HL-60/S4 (cell line): ENCODE data around the gene ZDHHC11B.
"Not testable (repeated sequence)": the region's sequence is repeated elsewhere in the genome, so short reads cannot be mapped to it uniquely, and the experiment has no call there.

Experiments
- in situ Hi-C: fragments of 300-500 bp; cut with MboI; formaldehyde crosslinking; loops from 2 replicates; pipeline ENCODE4 v1.14.3; 2022; ENCODE audit warnings: low sequenced_read_pairs

ZDHHC11B gene

DNA sequence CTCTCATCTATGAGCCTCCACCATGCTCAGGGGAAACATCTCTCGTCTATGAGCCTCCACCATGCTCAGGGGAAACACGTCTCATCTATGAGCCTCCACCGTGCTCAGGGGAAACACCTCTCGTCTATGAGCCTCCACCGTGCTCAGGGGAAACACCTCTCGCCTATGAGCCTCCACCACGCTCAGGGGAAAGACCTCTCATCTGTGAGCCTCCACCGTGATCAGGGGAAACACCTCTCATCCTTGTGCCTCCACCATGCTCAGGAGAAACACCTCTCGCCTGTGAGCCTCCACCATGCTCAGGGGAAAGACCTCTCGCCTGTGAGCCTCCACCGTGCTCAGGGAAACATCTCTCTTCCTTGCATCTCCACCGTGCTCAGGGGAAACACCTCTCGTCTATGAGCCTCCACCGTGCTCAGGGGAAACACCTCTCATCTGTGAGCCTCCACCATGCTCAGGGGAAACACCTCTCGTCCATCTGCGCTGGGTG, 30.3 kb downstream of the ZDHHC11B start:
- in situ Hi-C loops: not testable (repeated sequence)

DNA sequence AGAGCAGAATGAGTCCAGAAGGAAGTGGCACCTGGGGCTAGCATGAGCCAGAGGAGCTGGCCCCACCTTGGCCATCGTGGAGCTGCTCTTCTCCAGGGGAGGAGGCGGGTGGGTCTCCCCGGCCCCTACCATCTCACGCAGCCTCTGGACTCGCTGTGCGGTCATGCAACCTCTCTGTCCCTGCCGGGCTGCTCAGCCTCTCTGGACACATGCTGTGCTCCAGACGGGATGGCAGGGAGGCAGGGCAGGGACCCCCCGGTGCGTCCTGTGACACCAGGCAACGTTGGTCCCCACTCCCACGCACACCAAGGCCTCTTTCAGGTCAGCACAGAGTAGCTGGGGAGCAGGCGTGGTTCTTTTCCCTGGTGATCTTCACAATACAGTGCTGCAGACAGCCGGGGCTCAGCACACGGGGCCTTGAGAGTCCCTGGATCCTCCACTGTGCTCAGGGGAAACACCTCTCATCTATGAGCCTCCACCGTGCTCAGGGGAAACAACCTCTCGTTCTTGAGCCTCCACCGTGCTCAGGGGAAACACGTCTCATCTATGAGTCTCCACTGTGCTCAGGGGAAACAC, 30.9 kb downstream of the ZDHHC11B start:
- in situ Hi-C loops: not testable (repeated sequence)

DNA sequence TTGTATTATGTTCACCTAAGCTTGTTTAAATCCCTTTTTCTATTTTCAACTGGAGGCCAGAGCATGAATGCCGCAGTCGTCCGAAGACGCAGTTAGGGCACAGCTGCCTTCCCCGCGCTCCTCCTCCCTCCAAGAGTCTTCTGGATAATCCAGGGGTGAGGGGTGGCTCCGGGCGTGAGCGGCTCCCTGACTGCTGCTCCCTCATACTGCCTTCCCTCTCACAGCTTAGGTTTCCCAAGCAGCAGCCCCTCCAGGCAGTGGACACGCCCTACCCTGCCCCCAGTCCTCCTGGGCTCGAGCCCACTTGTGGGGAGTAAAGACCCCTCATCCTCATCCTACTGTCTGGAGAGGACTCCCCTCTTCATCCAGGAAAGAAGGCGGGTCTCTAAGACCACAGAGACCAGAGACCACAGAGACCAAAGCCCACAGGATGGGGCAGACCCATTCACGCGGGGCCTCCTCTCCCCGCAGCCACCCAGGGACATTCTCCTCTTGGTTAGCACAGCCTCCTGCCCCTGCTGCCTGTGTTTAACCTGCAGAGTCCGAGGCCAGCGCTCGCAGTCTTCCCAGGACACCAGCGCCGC, 31.9 kb downstream of the ZDHHC11B start:
- in situ Hi-C loops: not testable (repeated sequence)

DNA sequence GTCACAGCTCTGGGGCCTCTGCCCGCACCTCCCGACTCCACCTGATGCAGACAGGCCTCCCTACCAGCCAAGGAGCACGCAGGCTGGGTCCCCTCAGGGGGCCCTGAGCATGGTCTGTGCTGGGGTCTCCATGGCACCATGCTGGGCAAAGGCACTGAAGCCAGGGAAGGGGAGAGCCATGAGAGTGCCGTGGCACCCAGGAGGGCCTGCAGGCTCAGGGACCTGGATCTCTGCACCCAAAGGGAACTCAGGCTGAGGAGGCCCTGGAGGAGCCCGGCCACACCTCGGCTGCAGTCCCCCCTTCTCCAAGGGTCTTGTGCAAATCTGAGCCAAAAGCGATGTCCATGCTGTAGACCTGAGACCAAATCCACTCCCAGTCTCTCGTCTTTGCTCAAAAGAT, 32.5 kb downstream of the ZDHHC11B start:
- in situ Hi-C loops: not testable (repeated sequence)

DNA sequence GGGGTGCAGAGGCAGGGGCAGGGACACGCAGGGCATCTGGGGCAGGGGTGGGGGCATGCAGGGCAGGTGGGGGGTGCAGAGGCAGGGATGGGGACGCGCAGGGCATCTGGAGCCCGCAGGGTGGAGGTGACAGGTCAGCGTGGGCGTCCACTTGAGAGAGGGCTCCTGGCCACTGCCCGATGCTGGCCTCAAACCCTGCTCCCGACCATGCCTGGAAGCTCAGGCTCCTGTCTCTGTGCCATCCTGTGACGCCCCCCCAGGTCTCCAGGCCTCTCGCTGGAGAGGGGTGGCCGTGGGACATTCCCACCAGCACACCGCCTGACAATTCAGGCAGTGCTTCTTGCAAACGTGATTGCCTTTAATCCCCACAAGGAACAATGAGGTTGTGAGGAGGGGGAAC, 33.0 kb downstream of the ZDHHC11B start:
- in situ Hi-C loops: no loop called here

DNA sequence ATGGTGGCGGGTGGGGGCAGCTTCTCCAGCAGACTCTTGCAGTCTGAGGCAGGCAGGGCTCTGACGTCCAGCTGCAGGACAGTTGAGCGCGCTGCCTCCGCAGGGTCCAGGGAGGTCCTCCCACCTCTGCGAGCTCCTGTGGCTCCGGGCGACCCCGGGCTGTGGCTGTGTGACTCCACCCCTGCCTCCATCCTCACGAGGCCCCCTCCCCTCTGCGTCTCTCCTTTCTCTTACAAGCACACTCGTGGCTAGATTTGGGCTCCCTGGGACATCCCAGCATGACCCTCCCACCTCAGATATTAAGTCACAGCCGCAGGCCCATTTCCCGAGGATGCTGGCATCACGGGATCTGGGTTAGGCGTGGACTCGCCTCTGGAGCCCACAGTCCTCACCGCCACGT, 34.3 kb downstream of the ZDHHC11B start:
- in situ Hi-C loops: not testable (repeated sequence)

DNA sequence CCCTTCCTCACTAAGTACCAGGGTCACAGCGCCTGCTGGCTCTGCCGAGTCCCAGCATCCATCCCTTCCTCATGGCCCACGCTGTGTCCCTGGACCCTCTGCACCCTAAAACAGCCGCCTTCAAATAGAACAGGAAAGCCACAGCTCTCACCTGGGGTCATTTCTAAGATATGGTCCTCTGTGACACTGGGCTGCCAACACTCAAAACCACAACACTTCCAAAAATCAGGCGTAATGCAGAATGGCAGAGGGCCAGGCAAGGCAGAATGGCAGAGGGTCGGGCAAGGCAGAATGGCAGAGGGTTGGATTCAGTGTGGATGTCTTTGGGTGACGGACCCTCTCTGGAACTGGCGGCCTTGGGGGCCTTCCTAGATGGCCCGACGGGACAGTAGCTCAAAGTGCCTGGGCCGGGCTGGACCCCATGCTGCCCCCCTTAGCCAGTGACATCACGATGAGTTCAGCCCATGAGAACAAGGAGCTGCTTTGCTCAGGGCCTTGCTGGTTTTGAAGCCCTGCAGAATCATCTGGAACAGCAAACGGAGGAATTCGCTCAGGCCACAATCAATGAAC, 35.3 kb downstream of the ZDHHC11B start:
- in situ Hi-C loops: no loop called here

DNA sequence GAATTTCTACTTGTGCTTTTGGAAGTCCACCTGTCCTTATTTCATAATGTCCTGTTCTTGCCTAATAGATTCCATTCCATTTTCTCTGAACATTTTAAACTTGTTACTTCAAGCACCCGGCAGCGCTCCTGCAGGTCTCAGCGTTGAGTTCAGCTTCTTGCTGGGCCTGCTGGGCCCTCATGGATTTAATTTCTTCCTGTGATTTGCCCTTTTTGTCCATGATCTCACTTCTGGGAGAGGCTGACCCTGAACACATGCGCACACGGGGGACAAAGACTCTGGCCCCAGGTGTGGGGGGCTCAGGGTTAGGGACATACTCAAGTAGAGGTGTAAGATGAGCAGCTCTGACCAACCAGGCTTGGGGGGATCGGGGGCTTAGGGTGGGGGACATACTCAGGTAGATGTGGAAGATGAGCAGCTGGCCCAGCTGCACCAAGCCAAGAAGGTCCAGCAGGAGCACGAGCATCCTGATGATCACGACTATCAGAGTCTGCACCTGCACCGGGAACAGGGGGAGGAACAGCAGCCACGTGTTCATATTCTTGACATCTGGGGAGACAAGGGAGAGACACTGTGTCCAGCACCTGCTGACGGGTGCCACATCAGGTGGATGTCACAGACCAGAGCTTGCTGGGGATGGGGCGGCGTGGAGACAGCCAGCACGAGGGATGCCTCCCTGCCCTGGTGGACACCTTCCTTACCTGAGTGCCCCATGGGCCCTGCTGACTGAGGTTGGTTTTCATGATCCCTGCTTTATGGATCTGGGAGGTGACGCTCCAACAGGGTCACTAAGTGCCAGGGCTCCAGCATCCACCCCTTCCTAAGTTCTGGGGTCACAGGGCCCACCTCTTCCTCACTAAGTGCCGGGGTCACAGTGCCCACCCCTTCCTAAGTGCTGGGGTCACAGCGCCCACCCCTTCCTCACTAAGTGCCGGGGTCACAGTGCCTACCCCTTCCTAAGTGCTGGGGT, 36.2 kb downstream of the ZDHHC11B start:
- in situ Hi-C loops: not testable (repeated sequence)

DNA sequence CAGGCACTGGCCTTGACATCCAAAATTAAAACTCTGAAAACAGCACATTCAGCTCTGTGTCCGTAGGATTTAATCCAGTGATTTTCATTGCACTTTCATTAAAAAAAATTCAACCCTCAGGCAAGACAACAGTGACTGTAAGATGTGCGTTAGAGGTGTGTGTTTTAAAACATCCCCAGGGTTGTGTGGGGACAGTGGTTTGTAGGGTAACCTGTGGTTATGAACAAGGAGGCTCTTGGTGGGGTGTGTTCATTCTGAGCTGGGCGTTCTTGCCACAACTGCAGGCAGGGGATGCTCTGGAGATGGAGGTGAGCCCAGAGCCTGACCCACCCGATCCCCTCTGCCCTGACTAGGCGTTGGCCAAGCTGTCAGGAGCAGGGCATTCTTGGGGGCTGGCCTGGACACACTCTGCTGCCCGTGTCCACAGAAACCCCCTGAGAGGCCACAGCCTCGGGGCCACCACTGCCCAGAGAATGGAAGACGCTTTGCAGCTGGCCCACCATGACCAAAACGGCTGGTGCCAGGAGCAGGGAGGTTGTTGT, 37.2 kb downstream of the ZDHHC11B start:
- in situ Hi-C loops: not testable (repeated sequence)

DNA sequence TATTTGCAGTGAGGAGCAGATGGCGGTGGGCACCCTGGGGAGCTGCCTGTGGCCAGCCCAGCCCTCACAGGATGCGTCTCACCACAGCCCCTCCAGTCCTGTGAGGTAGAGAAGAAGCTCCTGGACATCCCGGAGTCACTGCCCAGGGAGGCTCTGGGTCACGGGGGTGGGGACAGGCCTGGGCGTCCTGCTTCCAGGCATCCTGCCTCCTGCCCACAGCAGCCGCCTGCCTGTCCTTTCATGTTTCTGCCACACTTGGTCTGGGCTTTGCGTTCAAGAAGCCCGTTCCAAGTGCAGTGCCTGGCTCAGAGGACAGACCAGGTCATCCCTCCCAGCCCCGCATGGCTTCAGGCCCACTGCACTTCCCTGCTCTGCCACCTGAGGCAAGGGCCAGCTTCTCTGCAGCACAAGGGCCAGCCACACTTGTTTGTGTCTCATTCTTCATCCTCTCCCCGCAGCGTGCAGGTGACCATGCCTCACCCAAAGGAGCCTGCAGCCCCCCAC, 38.2 kb downstream of the ZDHHC11B start:
- in situ Hi-C loops: no loop called here

DNA sequence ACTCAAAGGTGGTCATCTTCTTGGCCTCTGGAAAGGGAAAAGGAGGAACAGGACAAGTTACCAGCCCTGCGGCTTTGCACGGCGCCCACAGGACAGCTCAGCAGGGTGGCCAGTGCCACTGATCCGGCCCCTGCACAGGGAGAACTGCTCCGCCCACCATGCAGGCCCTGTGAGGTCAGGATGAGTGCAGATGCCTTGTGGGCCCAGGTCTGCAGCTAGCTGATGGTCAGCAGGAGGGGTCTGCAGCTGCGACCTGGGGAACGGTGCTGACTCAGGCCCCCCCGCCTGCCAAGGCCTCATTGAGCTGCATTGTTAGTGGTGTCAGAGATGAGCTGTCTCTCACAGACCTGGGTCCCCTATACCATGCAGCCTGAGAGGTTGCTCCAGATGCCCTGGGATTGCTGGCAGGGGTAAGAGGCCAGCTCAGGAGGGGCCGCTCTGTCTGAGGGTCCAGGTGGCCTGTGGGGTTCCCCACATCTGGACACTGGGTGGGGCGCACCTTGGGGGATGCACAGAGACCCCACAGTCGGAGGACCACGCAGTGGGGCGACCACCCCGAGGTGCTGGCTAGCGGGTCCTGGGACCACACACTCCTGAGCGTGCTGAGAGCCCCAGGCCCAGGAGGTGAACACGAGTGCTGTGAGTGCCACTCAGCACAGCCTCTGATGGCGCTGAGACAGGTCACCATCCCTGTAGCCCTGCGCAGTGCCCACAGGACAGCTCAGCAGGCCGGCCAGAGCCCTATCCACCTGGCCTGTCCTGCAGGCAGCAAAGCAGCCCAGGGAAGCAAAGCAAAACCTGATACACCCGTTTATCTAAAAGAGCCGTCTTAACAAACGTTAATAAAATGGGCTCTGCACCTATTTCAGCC, 39.0 kb downstream of the ZDHHC11B start:
- in situ Hi-C loops: not testable (repeated sequence)

DNA sequence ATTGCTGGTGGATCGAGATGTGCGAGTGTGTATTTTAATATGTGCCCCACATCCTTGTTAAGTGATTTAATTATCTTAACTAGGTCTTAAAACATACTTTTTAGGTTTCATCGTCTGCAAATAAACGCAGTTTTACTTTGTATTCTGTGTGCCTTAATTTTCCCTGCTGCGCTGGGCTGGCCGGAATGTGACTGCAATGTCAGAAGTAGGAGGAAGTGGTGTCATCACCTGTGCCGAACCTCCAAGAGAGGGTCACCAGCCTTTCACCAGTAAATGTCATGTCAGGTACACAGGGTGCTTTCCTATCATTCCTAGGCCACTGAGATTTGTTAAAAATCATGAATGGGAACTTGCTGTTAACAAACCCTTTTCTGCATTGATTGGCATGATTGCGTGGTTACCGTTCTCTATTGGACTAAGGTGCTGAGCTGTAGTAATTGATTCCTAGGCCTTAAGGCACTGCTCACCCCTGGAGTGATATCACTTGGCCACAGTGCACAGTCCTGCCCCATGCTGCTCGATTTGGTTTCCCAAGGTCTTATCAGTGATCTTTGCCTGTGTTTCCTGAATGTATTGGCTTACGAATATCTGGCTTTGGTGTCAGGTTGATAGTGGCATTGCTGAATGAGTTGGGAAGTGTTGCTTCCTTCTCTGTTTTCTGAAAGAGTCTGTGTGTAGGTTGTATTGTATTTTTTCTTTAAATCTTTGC, 40.7 kb downstream of the ZDHHC11B start:
- in situ Hi-C loops: not testable (repeated sequence)

DNA sequence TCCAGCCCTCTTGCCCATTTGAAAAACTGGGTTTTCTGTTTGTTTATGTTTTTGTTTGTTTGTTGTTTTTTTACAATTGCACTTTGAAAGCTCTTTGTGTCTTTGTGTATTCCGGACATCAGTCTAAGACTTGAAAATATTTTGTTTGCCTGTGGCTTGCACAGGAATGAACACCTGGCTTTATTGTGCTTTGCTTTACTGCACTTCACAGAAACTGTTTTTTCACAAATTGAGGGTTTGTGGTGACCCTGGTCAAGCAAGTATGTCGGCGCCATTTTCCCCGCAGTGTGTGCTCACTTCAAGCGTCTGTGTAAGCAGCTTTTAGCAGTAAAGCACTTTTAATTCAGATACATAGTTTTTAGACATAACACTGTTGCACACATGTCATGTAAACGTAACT, 42.3 kb downstream of the ZDHHC11B start:
- in situ Hi-C loops: not testable (repeated sequence)

DNA sequence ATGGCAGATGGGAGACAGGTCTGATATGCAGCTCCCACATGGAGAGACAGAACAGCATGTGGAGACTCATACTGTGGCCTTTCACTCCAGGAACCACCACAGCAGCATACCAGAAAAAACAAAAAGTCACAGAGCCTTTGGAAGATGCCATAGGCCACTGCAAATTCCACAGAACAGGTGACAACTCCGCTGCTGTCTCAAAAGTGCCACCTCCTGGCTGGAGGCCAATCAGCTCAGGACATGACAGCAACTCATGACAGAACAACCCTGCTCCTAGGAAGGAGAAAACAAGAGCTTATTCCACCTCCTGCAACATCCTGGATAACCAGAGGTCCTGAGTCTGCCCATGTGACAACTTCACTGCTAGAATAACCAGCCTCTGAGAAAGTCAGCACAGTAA, 50.4 kb downstream of the ZDHHC11B start:
- in situ Hi-C loops: not testable (repeated sequence)

DNA sequence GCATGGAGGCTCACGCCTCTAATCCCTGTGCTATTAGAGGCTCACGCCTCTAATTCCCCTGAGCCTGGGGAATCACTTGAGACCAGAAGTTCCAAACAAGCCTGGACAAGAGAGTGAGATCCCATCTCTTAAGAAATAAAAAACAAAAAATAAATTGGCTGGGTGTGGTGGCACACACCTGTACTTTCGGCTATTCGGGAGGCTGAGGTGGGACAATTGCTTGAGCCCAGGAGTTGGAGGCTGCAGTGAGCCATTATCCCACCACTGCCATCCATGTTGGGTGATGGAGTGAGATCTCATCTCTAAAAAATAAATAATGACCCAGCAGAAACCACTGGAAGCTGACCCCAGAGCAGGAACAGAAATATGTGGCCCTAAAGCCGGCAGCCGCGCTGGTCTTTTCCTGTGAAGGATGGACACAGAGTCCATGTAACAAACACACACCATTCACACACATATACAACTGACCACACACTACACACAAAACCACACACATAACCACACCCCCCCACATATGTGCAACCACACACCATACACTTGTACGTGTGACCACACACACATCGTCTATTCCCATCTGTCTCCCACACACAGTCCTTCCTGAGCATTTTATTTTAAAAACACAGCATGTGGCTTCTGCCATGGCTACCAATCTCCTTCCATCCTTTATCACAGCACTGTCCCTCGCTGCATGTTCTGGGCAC, 51.6 kb downstream of the ZDHHC11B start:
- in situ Hi-C loops: not testable (repeated sequence)

DNA sequence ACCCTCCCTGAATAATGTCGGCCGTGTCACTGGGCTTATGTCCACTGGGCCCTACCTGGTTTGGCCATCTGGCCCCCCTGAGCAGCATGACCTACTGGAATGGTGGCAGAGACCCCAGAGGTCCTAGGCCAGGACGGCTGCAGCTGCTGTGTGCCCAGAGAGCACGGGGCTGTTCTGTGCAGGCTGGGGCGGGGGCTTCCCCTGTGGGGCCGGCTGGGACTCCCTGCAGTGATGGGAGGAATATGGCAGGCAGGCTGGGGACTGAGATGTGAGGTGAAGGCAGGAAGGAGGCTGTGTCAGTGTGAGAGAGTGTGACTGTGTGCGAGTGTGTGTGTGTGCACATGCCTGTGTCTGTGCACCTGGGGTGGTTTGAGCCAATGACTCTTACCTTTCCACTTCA, 55.3 kb downstream of the ZDHHC11B start:
- in situ Hi-C loops: not testable (repeated sequence)

DNA sequence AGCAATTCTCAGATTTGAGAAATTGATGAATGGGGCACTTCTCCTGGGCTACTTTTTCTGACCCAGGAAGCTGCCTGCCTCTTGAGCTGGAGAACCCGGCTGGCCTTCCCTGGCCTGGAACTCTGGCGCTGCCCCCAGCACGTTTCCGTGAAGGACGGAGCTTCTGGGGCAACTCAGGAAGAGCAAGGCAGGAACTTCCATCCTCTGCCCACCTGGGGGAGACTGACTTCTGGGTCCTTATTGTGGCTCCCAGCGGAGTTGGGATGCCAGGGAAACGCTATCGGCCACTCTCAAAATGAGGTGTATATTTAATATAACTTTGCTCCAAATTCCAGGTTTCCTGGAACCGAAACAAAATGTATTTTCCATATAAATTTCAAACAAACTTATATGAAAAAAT, 57.4 kb downstream of the ZDHHC11B start:
- in situ Hi-C loops: not testable (repeated sequence)

DNA sequence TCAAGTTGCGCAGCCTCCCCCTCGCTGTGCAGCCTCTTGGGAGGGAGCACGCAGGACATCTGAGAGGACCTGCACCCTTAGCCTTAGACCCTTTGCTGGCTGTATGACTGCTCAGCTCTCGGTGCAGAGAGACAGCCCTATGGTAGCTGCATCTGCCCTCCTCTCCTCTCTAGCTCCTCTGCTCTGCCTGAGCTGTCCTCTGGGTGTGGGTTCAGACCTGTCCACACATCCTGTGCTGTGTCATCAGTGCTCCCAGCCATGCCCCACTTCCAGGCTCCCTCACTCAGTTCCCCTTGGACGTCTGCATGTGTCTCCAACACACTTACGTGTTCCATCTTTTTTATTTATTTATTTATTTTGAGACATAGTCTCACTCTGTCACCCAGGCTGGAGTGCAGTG, 60.7 kb downstream of the ZDHHC11B start:
- in situ Hi-C loops: not testable (repeated sequence)

DNA sequence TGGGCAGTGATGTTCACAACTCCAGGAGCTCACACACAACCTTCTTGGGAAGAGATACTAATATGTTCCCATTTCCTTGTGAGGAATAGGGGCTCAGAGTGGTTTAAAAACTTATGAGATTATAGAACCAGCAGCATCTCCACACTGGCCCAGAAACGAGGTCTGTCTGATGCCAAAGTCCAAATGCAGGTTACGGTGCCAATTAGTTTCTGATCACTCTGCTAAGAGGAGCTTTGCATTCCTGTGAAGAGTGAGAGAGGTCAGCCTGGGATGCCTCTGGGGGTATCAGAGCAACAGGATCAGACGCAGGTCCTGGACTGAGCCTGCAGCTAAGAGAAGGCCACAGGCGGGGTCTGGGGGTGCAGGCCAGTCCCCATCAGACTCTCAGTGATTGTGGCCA, 61.2 kb downstream of the ZDHHC11B start:
- in situ Hi-C loops: not testable (repeated sequence)
